Activated CD8-positive, alpha-beta memory T cell treated with anti-CD3 and anti-CD28 coated beads for 36 hours (primary cell): ENCODE results near the gene VPS9D1. TPM values are rescaled to one million over a fixed set of nuclear protein-coding genes. Genes with fewer than 3 reads are reported as not detected.

Experiments
- CTCF ChIA-PET: fragments of 350-600 bp; sonication (Branson Sonifier 250); formaldehyde crosslinking; loops from one replicate; lab custom pipeline; 2021; ENCODE audit warnings: antibody characterized with exemption; lab: Charles Lee
- POLR2A ChIA-PET: fragments of 350-600 bp; sonication (Branson Sonifier 250); formaldehyde crosslinking; loops from one replicate; lab custom pipeline; 2021; ENCODE audit warnings: antibody characterized with exemption; lab: Charles Lee
- total RNA-seq, 2 experiments: library from RNA; stranded (reverse); gene quantifications; one replicate each; pipeline ENCODE4 v1.2.3, GENCODE V29; 2021

The VPS9D1 gene
- total RNA-seq, 2 experiments from 2014 or later: 2.0 to 2.6 TPM

DNA sequence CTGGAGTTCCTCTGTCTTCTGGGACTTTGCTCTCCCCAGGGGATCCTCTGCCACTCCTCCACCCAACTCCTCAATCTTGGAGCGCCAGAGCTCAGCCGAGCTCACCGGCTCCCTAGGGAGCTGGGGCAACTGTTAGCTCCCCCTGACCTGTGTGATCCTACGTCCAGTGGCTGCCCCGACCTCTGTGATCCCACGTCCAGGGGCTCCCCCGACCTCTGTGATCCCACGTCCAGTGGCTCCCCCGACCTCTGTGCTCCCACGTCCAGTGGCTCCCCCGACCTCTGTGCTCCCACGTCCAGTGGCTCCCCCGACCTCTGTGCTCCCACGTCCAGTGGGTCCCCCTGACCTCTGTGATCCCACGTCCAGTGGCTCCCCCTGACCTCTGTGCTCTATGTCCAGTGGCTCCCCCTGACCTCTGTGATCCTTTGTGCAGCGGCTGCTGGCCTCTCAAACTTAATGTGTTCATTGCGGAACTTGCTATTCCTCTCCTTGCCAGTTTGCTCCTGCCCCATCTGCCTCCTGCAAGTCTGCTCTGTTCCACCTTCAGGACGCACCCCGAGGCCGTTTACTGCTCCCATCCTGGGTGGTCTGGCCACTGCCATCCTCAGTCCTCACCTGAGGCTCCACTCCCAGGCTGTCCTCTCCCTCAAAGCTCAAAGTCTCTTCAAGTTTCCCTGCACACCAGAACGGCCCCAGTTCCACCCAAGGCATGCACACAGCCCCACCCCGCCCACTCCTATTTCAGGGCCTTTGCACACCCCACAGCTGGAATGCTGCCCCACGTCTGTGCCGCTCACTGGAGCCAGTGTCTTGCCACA is 2.8 kb downstream of the VPS9D1 start:
- ChIA-PET POLR2A (interaction anchor here (1.4 kb wide), 1 partner anchor 98 kb away, joined by 3 read pairs; no protein-coding TSS in a partner anchor), CTCF (interaction anchor here (3.5 kb wide), 1 partner anchor 11 kb away, joined by 10 read pairs; no protein-coding TSS in a partner anchor)

DNA sequence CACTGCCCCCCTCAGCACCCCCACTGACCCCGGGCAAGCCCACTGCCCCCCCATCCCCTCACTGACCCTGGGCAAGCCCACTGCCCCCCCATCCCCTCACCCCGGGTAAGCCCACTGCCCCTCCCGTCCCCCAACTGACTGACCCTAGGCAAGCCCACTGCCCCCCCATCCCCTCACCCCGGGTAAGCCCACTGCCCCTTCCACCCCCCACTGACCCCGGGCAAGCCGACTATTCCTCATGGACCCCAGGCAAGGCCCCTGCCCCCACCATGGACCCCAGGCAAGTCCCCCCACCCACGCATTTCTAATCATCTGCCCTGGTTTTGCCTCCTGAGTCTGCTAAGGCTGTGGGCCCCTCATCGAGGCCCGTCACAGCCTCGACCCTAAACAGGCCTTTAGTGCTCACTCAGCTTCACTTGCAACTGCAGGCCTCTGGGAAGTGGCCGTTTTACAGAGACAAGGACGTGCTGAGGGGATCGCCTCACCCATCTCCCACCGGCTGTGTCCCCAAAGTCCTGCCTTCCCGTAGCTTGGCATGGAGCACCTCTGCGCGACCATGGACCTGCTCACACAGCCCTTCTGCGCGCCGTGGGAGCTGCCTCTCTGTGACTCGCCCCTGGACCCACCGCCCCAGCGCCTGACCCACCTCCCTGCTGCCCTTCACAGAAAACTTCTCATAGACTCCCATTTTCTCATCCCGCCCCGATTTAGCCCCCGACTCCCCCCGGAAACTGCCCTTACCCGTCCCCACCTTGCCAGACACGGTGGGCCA is 3.6 kb downstream of the VPS9D1 start:
- POLR2A ChIA-PET: interaction anchor here (1.4 kb wide), 1 partner anchor 99 kb away, joined by 3 read pairs; no protein-coding TSS in a partner anchor
- CTCF ChIA-PET: interaction anchor here (1.0 to 3.5 kb wide), 2 partner anchors 11 to 39 kb away, joined by 3 to 10 read pairs; no protein-coding TSS in a partner anchor

DNA sequence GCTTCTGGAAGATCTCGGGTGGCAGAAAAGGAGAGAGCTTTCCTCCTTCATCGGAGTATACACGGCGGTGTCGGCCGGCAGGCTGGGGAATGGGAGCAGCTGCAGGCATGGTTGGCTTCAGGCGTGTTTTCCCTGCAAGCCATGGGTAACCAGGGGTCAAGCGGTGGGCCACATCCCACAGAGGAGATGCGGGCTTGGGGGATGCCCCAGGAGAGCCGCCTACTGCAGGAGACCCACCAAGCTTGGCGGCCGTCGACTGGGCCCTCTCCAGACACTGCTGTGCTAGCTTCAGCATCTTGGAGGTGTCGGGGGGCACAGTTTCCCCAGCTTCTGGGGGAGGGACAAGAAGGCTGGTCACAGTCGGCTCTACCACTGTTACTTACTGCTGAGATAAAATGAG is 4.2 kb downstream of the VPS9D1 start:
- CTCF ChIA-PET: interaction anchor here (1.0 to 3.5 kb wide), 2 partner anchors 10 to 38 kb away, joined by 3 to 10 read pairs; no protein-coding TSS in a partner anchor
- POLR2A ChIA-PET: interaction anchor here (1.4 kb wide), 1 partner anchor 99 kb away, joined by 3 read pairs; no protein-coding TSS in a partner anchor

DNA sequence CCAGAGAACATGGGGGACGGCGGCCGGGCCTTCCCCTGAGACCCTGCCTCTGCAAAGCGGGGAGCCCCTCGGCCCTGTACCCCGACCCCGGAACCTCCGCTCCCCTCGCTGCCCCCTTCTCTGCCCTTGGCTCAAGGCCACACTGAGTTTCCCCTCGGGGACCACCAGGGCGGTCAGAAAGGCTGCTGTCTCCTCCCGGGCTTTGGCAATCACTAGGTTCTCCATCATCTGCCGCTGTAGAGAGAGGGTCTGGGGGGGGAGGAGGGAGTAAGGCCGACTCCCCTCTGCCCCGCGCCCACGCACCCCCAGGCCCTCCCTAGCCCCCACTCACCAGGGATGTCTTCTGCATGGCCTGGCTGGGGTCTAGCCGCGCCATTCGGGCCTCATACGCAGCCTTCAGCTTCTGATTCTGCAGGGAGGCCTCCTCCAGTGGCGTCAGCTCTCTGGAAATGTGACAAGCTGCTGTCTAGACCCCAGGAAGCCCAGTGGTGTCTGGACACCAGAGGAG is 8.4 kb downstream of the VPS9D1 start:
- ChIA-PET CTCF (interaction anchor here (0.8 to 0.9 kb wide), 3 partner anchors 11 to 25 kb away, joined by 3 read pairs; partner anchors contain the start of gene SPATA2L), POLR2A (interaction anchor here (1.4 to 2.8 kb wide), 2 partner anchors 8 to 11 kb away, joined by 3 to 10 read pairs; partner anchors contain the start of gene VPS9D1)

DNA sequence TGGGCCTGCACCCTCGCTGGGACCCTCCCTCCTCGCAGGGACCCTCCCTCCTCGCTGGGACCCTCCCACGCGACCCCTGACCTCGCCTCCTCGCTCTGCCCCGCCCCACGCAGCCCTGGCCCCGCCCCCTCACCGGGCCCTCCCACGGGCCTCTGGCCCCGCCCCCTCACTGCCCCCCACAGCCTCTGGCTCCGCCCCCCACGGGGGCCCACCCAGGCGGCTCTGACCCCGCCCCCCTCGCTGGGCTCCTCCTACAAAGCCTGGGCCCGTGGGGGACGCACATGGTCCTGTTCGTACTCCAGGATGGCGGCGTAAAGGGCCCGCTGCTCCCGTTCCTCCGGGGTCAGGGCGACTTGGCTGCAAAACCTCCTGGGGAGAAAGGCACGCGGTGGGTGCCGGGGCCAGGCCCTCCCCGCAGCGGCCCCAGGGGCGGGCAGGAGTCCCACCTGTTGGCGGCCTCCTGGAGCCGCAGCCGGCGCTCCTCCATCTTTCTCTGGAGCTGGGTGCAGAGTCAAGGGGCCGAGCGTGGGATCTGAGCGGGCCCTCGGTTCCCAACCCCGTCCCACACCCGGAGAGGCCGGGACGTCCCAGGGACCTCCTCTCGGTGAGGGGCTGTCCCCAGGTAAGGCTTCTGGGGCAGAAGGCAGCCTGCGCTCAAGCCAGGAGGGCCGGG is 9.0 kb downstream of the VPS9D1 start:
- POLR2A ChIA-PET: interaction anchor here (1.4 to 2.8 kb wide), 2 partner anchors 9 to 11 kb away, joined by 3 to 10 read pairs; partner anchors contain the start of gene VPS9D1
- CTCF ChIA-PET: no interaction called here

DNA sequence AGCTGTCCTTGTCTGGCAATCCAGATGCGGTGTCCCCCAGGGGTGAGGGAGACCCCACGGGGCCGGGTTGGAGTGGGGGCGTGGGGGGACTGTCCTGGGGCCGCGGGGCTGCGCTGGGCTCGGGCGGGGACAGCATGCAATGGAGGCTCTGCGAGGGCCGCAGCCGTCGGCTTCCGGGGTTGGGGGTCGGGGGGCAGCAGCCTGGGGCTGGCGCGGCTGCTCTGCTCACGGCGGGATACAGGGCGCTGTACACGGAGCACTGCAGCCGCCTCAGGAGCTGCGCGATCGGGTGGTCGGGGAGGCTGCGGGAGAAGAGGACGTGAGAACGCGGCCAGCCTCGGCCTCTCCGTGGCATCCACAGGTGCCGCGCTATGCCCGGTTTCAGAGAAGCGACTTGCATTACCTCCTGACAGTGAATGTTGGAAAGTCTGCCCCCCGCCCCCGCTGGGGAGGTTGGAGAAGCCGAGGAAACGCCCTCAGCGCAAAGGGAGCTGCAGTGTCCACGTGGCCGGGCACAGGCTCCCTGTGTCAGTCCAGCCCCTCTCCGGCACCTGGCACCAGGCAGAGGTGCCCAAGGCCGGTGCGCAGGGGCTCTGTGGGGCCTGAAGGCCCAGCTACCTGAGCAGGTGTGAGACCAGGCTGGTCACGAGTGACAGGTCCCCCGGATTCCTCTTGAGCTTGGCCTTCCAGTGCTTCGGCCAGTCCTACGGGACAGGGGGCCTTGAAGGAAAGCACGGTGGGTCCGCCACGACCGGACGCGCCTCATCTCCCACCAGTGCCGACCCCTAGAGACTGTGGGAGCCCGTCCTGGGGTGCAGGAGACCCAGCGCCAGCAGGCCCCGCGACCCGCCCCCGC is 9.8 kb downstream of the VPS9D1 start:
- CTCF ChIA-PET: interaction anchor here (2.3 to 3.4 kb wide), 2 partner anchors 11 to 150 kb away, joined by 6 to 11 read pairs; no protein-coding TSS in a partner anchor
- POLR2A ChIA-PET: interaction anchor here (1.4 to 2.8 kb wide), 2 partner anchors 10 to 12 kb away, joined by 3 to 10 read pairs; partner anchors contain the start of gene VPS9D1

DNA sequence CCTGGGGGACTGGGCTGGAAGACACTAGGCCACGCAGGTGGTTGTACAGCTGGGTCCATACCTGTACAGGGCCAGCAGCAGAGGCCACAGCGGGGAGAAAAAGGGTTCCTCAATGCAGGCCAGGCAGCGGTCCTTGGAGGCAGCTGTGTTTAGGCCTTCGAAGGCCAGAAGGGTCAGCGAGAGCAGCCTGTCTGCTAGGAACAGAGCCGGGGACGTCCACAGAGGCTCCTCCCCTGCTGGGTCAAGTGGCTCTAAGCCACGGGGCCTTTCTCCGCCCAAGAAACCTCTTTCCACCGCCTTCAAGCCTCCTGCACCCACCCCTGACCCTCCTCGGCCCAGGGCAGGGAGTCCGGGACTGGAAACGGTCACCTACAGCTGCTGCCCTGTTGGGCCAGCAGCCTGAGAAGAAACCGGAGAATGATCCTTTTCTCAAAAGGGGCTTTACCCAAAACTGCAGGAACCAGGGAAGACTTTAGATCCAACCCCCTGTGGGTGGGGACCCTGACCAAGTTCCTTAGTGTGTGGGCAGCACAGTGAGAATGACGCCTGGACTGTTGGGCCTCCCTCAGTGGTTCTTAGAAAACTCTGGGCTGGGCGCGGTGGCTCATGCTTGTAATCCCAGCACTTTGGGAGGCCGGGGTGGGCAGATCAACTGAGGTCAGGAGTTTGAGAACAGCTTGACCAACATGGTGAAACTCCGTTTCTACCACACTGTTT is 10.8 kb downstream of the VPS9D1 start:
- CTCF ChIA-PET: interaction anchor here (2.3 to 3.4 kb wide), 2 partner anchors 10 to 151 kb away, joined by 6 to 11 read pairs; no protein-coding TSS in a partner anchor
- POLR2A ChIA-PET: no interaction called here

DNA sequence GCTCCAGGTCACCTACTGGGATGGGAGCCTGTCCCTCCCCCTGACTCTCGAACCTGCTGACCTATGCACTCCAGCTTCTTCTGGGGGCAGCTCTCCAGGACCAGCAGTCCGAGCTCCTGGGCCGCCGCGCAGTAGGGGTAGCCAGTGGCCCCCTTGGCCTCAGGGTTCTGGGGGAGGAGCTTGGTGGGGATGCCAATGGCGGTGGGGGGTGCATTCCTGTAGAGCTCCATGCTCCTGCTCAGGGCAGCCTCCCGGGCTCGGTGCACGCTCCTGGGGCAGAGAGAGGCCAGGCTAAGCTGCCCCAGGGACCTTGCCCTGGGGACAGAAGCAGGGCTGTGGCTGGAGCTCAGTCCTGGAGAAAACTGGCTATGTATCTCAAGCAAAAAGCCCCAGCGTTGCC is 11.5 kb downstream of the VPS9D1 start:
- ChIA-PET POLR2A (no interaction called here), CTCF (interaction anchor here (1.0 to 3.4 kb wide), 3 partner anchors 9 to 152 kb away, joined by 4 to 11 read pairs (median 6); no protein-coding TSS in a partner anchor)

DNA sequence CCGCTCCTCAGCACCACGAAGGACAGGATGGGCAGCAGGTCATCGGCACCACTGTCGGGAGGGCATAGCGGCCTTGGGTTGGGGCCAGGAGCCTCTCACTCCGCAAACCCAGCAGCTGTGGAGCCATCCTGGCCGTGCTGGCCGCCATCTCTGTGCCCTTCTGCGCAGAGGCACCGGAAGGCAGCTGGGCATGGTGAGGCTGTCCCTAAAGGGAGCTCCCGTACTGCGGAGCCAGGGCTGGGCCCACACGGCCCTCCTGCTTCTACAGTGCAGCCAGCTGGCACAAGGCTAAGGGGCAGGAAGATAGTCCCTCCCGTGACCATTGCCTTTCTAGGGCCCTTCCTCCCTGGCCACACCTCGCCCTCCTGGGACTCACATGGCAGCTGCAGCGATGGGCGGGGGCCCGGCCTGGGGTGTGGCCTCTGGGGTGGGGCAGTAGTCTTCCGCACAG is 12.2 kb downstream of the VPS9D1 start:
- ChIA-PET POLR2A (no interaction called here), CTCF (interaction anchor here (1.0 to 3.4 kb wide), 3 partner anchors 8 to 153 kb away, joined by 4 to 11 read pairs (median 6); no protein-coding TSS in a partner anchor)

DNA sequence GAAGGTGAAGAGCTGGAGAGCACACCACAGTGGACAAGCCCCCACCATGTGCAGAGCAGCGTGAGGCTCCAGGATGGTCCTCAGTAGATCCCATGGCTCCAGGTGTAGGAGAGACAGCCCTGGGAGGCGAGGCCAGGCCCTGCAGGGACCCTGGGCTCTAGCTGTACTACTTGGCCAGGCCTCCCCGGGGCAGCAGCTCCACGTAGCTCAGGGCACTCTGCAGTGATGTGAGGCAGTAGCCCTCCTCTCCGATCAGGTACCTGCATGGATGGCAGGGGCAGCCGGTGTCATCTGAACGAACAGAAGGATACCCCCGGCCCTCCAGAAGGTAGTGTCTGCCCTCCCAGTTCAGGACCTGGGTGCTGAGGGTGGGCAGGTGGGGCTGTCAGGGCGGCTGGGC is 13.0 kb downstream of the VPS9D1 start:
- POLR2A ChIA-PET: no interaction called here

DNA sequence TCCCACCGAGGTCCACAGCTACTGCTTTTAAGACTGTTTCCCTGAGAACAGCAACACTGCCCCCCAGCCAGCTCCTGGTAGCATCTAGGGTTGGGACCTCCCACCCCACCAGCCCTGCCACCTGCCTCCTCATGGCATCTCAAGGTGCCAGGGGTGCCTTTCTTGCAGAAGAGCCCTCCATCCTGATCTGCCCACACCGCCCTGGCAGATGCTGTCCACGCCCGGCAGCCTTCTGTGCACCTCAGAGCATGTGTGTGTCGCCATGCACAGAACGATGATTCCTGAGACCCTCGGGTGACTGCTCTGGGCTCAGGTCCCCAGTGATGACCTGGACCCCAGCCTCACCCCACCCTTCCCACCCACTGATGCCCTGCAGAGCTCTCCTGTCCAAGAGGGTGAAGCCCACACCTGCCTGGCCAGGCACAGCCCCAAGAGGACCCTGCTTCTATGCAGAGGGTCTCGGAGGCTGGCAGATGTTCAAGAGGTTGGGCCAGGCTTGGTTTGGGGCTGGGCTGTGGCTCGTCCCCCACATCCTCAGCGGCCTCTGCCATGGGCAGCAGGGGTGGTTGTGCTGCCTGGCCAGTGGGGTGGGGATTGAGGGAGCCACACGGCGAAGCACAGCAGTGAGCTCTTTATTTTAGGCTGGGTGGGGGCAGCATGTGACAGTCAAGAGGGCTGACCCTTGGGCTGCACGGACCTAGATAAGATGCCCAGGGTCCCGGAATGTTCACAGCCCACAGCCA is 14.0 kb downstream of the VPS9D1 start:
- ChIA-PET POLR2A (interaction anchor here (0.7 kb wide), 1 partner anchor 167 kb away, joined by 3 read pairs; the partner anchor contains the start of gene TCF25), CTCF (interaction anchor here (0.5 to 4.7 kb wide), 13 partner anchors 10 to 271 kb away, joined by 3 to 31 read pairs (median 5); partner anchors contain the start of gene VPS9D1)

More for the DNA sequence above, 13.0 kb downstream of the VPS9D1 start:
- CTCF ChIA-PET: interaction anchor here (0.9 to 4.7 kb wide), 3 partner anchors 8 to 153 kb away, joined by 3 to 31 read pairs (median 11); no protein-coding TSS in a partner anchor

DNA sequence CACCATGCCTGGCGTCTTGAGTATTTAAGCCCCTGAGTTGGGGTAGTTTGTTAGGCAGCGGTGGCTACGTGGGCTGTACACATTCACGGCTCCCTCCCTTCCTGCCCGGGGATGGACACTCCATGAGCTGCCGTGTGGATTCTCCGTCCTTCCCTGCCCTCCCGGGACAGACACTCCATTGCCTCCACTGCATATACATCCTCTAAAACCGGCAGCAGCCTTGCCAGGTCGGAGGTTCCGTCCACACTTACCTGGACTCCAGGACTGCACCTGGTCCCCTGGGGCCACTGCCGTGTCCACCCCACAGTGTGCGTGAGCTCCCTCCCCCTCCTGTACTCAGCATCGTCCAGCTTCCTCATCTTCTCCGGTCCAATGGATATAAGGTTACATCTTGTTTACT is 15.7 kb downstream of the VPS9D1 start:
- ChIA-PET CTCF (interaction anchor here (1.0 to 4.7 kb wide), 8 partner anchors 58 to 205 kb away, joined by 3 to 31 read pairs (median 4); no protein-coding TSS in a partner anchor), POLR2A (no interaction called here)

DNA sequence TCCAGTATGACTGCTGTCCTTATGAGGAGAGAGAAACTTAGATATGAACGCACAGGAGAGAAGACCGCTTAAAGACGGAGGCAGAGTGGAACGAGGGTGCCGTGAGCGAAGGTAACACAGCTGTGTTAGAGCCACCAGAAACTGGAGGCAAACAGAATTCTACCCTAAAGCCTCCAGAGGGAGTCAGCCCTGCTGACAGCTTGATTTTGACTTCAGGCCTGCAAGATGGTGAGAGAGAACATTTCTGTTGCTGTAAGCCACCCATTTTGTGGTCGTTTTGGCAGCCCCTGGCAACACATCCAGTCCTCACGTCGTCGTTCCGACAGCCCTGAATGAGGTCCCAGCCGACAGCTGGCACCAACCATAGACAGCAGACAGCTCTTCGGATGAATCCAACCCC is 16.4 kb downstream of the VPS9D1 start:
- CTCF ChIA-PET: interaction anchor here (4.7 kb wide), 1 partner anchor 157 kb away, joined by 31 read pairs; no protein-coding TSS in a partner anchor
- POLR2A ChIA-PET: no interaction called here

DNA sequence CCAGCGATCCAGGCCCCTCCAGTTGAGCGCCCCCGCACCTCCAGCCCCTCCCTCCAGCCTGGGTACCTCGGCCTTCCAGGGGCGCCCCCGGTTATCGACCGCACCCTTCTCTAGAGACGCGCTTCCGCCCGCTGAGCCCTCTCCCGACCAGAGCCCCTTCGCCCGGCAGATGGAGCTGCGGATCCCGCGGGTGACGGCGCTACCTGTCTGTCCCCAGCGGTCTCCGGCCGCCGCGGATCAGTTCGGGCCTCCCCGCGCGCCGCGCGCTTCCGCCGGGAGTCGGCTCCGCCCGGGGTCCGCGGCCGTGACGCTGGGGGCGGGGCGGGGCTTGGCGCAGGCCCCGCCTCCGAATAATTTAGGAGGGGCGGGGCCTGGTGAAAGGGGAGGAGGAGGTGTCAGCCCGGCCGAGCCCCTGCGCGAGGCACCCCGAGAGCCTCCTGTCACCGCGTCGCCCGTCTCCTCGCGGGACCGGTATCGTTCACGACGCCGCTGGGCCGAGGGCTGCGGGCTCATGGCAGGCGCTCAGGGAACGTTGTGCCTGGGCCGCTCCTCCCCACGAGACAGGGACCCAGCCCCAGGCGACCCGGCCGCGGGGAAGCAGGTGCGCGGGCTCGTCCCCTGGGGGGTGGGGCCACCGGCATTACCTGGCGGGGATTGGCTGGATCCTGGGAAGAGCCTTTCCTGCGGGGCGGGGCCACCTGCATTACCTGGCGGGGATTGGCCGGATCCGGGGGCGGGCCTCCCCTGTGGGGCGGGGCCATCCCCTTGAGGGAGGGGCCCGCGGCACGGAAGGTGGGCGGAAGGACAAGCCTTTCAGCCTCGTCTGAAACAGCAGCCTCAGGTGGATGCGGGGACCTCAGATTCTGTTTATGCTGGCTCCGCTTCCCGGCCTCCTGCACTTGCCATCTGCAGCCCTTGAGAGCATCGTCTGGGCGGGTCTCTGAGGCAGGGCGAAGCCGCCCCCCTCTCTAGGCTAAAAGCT is 19.0 kb downstream of the VPS9D1 start, which contains the start of gene SPATA2L:
Gene SPATA2L, minus strand, starts transcription at position 281 of the 982 bp plus-strand sequence. CDS start 473 bp downstream, outside the sequence.
- ChIA-PET POLR2A (interaction anchor here (1.0 to 1.8 kb wide), 2 partner anchors 128 to 172 kb away, joined by 3 to 8 read pairs; partner anchors contain the start of gene TCF25), CTCF (interaction anchor here (0.8 to 4.4 kb wide), 10 partner anchors 11 to 217 kb away, joined by 3 to 47 read pairs (median 8); partner anchors contain the start of genes CDK10, MC1R and TCF25)
